Dermis blood vessel endothelial cell (primary cell): ENCODE results near the gene CHP2. TPM values are rescaled to one million over a fixed set of nuclear protein-coding genes. Genes with fewer than 3 reads are reported as not detected.

Source experiments
- total RNA-seq: library from RNA; depleted of rRNA; stranded (reverse); fragments of >200 nt; gene quantifications from 2 replicates; pipeline ENCODE4 v1.2.3, GENCODE V29; 2014

The CHP2 gene
- total RNA-seq, 1 donor from 2014 or later = not detected

Other genes starting within 250 kb of the CHP2 start
- gene GGA2, start 244.5 kb upstream of the CHP2 start, total RNA-seq = 32.1 and 41.4 TPM in 2 replicates
- 27.4 and 36.1 TPM in 2 replicates for gene EARS2, start 197.7 kb upstream of the CHP2 start, total RNA-seq
- 105 and 132 TPM in 2 replicates for gene UBFD1, start 197.3 kb upstream of the CHP2 start, total RNA-seq
- 83.2 and 90.0 TPM in 2 replicates for gene NDUFAB1, start 158.7 kb upstream of the CHP2 start, total RNA-seq
- 7.5 and 9.4 TPM in 2 replicates for gene PALB2, start 113.7 kb upstream of the CHP2 start, total RNA-seq
- gene DCTN5, start 113.6 kb upstream of the CHP2 start, total RNA-seq = 81.2 and 93.4 TPM in 2 replicates
- gene PLK1, start 76.1 kb upstream of the CHP2 start, total RNA-seq = 6.3 and 51.6 TPM in 2 replicates
- not detected in 2 replicates for gene ERN2, start 41.8 kb upstream of the CHP2 start, total RNA-seq
- not detected in 2 replicates for gene PRKCB, start 81.0 kb downstream of the CHP2 start, total RNA-seq